H9 (cell line): ENCODE data around the gene SPTSSA. TPM values are rescaled to one million over a fixed set of nuclear protein-coding genes. Genes with fewer than 3 reads are reported as not detected.
A peak's percentile ranks its signal among the peaks of the same experiment; 100 is the strongest.

Experiments
- DNase-seq: peaks from one replicate; pipeline ENCODE4 v3.0.0-alpha.2; 2017
- H2AFZ ChIP-seq: one replicate; pipeline ENCODE4 v1.6.1; 2013; ENCODE audit warnings: mild to moderate bottlenecking, low read length, control low read depth, moderate library complexity
- H2AK5ac ChIP-seq: 2 replicates; pipeline ENCODE4 v1.6.1; 2013; ENCODE audit warnings: low read length, control low read depth, mixed read lengths; ENCODE audit not compliant: insufficient read length
- H2BK120ac ChIP-seq: one replicate; pipeline ENCODE4 v1.6.1; 2013; ENCODE audit warnings: low read depth, mild to moderate bottlenecking, low read length, control low read depth, inconsistent platforms; ENCODE audit not compliant: poor library complexity, severe bottlenecking
- H2BK12ac ChIP-seq: 2 replicates; pipeline ENCODE4 v1.6.1; 2013; ENCODE audit warnings: low read length, control low read depth, mixed read lengths, low read depth; ENCODE audit not compliant: insufficient read length
- H2BK15ac ChIP-seq: 2 replicates; pipeline ENCODE4 v1.6.1; 2013; ENCODE audit warnings: low read depth, low read length, control low read depth
- H2BK20ac ChIP-seq: one replicate; pipeline ENCODE4 v1.6.1; 2013; ENCODE audit warnings: low read depth, mild to moderate bottlenecking, low read length, control low read depth, inconsistent platforms; ENCODE audit not compliant: poor library complexity, severe bottlenecking
- H2BK5ac ChIP-seq: 2 replicates; pipeline ENCODE4 v1.6.1; 2013; ENCODE audit warnings: low read length, control low read depth, mixed read lengths; ENCODE audit not compliant: insufficient read length
- H3K14ac ChIP-seq: 2 replicates; pipeline ENCODE4 v1.6.1; 2013; ENCODE audit warnings: low read length, control low read depth; ENCODE audit not compliant: insufficient read depth
- H3K18ac ChIP-seq: 2 replicates; pipeline ENCODE4 v1.6.1; 2013; ENCODE audit warnings: low read depth, mild to moderate bottlenecking, mixed read lengths, low read length, control low read depth; ENCODE audit not compliant: insufficient read length
- H3K23ac ChIP-seq: 2 replicates; pipeline ENCODE4 v1.6.1; 2013; ENCODE audit warnings: low read length, control low read depth, mixed read lengths, low read depth; ENCODE audit not compliant: insufficient read length
- H3K23me2 ChIP-seq: 2 replicates; pipeline ENCODE4 v1.6.1; 2013; ENCODE audit warnings: low read depth, mild to moderate bottlenecking, mixed read lengths, low read length, control low read depth; ENCODE audit not compliant: insufficient read length, poor library complexity, severe bottlenecking
- H3K27ac ChIP-seq: 2 replicates; pipeline ENCODE4 v1.5.1; 2013; ENCODE audit warnings: low read length, control low read depth, mixed read lengths, low read depth; ENCODE audit not compliant: insufficient read length
- H3K27me3 ChIP-seq: 2 replicates; pipeline ENCODE4 v1.6.1; 2013; ENCODE audit warnings: low read length, control low read depth, inconsistent platforms; ENCODE audit not compliant: insufficient read depth
- H3K4ac ChIP-seq: 2 replicates; pipeline ENCODE4 v1.6.1; 2013; ENCODE audit warnings: low read depth, mild to moderate bottlenecking, control low read depth, inconsistent platforms, low read length, moderate library complexity
- H3K4me1 ChIP-seq: 2 replicates; pipeline ENCODE4 v1.6.1; 2013; ENCODE audit warnings: low read length, control low read depth, inconsistent platforms; ENCODE audit not compliant: insufficient read depth
- H3K4me2 ChIP-seq: 2 replicates; pipeline ENCODE4 v1.6.1; 2013; ENCODE audit warnings: low read length, control low read depth, mixed read lengths; ENCODE audit not compliant: insufficient read length, insufficient read depth
- H3K56ac ChIP-seq: 2 replicates; pipeline ENCODE4 v1.6.1; 2013; ENCODE audit warnings: low read depth, mild to moderate bottlenecking, mixed read lengths, low read length, control low read depth; ENCODE audit not compliant: insufficient read length
- H3K79me1 ChIP-seq: 2 replicates; pipeline ENCODE4 v1.6.1; 2013; ENCODE audit warnings: low read depth, mild to moderate bottlenecking, moderate library complexity, low read length, control low read depth, inconsistent platforms; ENCODE audit not compliant: insufficient read depth, poor library complexity, severe bottlenecking
- H3K79me2 ChIP-seq: 2 replicates; pipeline ENCODE4 v1.6.1; 2013; ENCODE audit warnings: low read length, control low read depth, inconsistent platforms; ENCODE audit not compliant: insufficient read depth
- H3K9ac ChIP-seq: 2 replicates; pipeline ENCODE4 v1.6.1; 2013; ENCODE audit warnings: low read length, control low read depth, mixed read lengths; ENCODE audit not compliant: insufficient read length; ENCODE audit errors: extremely low read depth
- H3K9me3 ChIP-seq: one replicate; pipeline ENCODE4 v1.6.1; 2013; ENCODE audit warnings: low read depth, low read length, inconsistent platforms; ENCODE audit not compliant: control insufficient read depth
- H3T11ph ChIP-seq: one replicate; pipeline ENCODE4 v1.6.1; 2013; ENCODE audit warnings: mild to moderate bottlenecking, low read length, control low read depth, inconsistent platforms
- H4K20me1 ChIP-seq: one replicate; pipeline ENCODE4 v1.6.1; 2013; ENCODE audit not compliant: control insufficient read depth, insufficient read length, insufficient read depth
- H4K5ac ChIP-seq: 2 replicates; pipeline ENCODE4 v1.6.1; 2013; ENCODE audit warnings: low read depth, mild to moderate bottlenecking, mixed read lengths, low read length, control low read depth; ENCODE audit not compliant: insufficient read length
- H4K8ac ChIP-seq: replicated peaks from 2 replicates; pipeline ENCODE4 v1.6.1; 2013; ENCODE audit warnings: low read length, control low read depth, mixed read lengths, low read depth; ENCODE audit not compliant: insufficient read length
- H4K91ac ChIP-seq: 2 replicates; pipeline ENCODE4 v1.6.1; 2013; ENCODE audit warnings: low read depth, mild to moderate bottlenecking, moderate library complexity, mixed read lengths, low read length, control low read depth; ENCODE audit not compliant: insufficient read length
- H3K27ac Mint-ChIP-seq, 3 experiments: 2 replicates in 2 of 3; 3 replicates in 1 of 3; pipeline ENCODE4 v1.8.0; 2020 to 2021; ENCODE audit warnings: mixed read lengths in 3 of 3, mild to moderate bottlenecking in 1 of 3, moderate library complexity in 1 of 3
- H3K27me3 Mint-ChIP-seq: 2 replicates; pipeline ENCODE4 v1.8.0; 2021; ENCODE audit warnings: low read depth, mild to moderate bottlenecking, moderate library complexity, mixed read lengths
- H3K36me3 Mint-ChIP-seq, 3 experiments: 2 replicates in 2 of 3; 3 replicates in 1 of 3; pipeline ENCODE4 v1.8.0; 2020 to 2021; ENCODE audit warnings: low read depth in 3 of 3, mixed read lengths in 3 of 3; ENCODE audit not compliant: insufficient read depth in 1 of 3
- H3K4me1 Mint-ChIP-seq, 2 experiments: 2 replicates each; pipeline ENCODE4 v1.8.0; 2020; ENCODE audit warnings: mixed read lengths in 2 of 2
- H3K4me3 Mint-ChIP-seq, 2 experiments: 2 replicates in 1 of 2; 3 replicates in 1 of 2; pipeline ENCODE4 v1.8.0; 2020 to 2021; ENCODE audit warnings: mild to moderate bottlenecking in 2 of 2, mixed read lengths in 2 of 2, moderate library complexity in 1 of 2
- H3K9me3 Mint-ChIP-seq, 2 experiments: 2 replicates in 1 of 2; 3 replicates in 1 of 2; pipeline ENCODE4 v1.8.0; 2020; ENCODE audit warnings: mild to moderate bottlenecking in 2 of 2, mixed read lengths in 2 of 2, moderate library complexity in 1 of 2
- WGBS: extraction: QIAGEN DNeasy Blood & Tissue Kit; methylation state at CpG from one replicate; pipeline ENCODE4 v1.1.7; 2013; ENCODE audit warnings: missing lambda C conversion rate, low lambda C conversion rate, mixed read lengths; ENCODE audit not compliant: insufficient read length; ENCODE audit errors: extremely low coverage; 5-methylcytosine and 5-hydroxymethylcytosine counted together
- total RNA-seq: library from RNA; stranded (reverse); gene quantifications from 2 replicates; pipeline ENCODE4 v1.2.1, GENCODE V29; 2021
- TF ChIP-seq, protein P1 (sequence below): fragments of 200-600 bp; sonication (generic); conservative IDR thresholded peaks from 3 replicates; pipeline ENCODE4 v1.8.0; 2021; ENCODE audit warnings: antibody characterized with exemption, mild to moderate bottlenecking

The SPTSSA gene
- total RNA-seq, 1 experiment from 2014 or later: 23.3 TPM

DNA sequence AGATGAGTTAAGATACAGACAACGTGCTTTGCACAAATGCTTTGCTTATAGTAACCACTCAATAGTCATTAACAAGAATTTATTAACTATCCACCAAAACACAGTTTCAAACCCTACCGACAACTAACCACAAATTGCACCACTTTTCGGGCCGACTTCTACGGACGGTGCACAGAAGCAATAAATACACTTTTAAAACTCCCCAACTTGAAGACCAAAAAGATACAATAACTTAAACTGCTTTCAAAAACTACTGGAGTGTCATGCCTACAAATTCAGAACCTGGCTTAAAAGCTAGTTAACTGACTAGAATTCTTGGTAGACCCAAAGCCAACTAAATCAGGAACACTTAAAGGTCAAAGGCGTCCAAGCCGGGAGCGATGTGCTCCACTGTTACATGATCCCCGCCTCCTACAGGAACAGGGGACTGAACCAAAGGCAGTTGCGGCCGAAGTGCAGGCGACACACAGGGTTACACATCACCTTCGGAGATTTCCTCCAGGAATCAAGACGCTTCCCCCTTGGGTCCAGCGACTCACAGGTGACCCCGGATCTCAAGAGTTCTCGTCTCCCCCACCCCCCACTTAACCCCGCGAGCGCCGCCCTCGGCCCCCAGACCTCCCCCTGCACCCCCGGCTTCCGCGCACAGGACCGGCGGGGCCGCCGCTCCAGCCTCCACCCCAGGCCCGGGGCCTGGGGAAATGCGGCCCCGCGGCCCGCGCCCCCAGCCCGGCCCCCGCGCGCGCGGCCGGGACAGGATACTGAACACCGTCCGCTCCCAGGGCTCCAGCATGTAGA lies 507 bp downstream of the SPTSSA start:
- peaks cover 18 to 20% of the 10 kb centered on the region in 2 experiments for H3K4me1 Mint-ChIP-seq
- peaks cover 6% of the 10 kb centered on the region for H3K4me1 ChIP-seq
- WGBS: 100% methylated on average over 1 of the region's 45 CpGs
- peaks cover 8% of the 10 kb centered on the region for H3K23me2 ChIP-seq
- H4K20me1 ChIP-seq: no peaks in the 10 kb centered on the region
- no peak overlapping the region for H4K5ac ChIP-seq
- H3K36me3 Mint-ChIP-seq: peaks cover 2 to 4% (median 4%) of the 10 kb centered on the region in 3 experiments; a peak in 4 of 7 replicates
- H3K27me3 ChIP-seq: no peaks in the 10 kb centered on the region
- peaks cover 15% of the 10 kb centered on the region; the same call in 1 of the 2 replicates for H3K79me2 ChIP-seq
- H2BK15ac ChIP-seq: no peak overlapping the region
- H2BK5ac ChIP-seq: no peak overlapping the region
- no peak overlapping the region for H2BK120ac ChIP-seq
- peaks cover 4% of the 10 kb centered on the region for H3K79me1 ChIP-seq
- peak overlapping the region; percentile 4 for H3K27ac ChIP-seq
- H3K27me3 Mint-ChIP-seq: no peaks in the 10 kb centered on the region
- peak overlapping the region; percentile 92 for H3K14ac ChIP-seq
- no peak overlapping the region for H3K4ac ChIP-seq
- peak; percentile 68 for DNase-seq
- H3K23ac ChIP-seq: no peak overlapping the region
- peak overlapping the region; percentile 81 to 90 for H3K4me3 Mint-ChIP-seq
- peak overlapping the region; percentile 79 for H3K9ac ChIP-seq
- H2AK5ac ChIP-seq: no peak overlapping the region
- H3K9me3 Mint-ChIP-seq: no peaks in the 10 kb centered on the region
- peak overlapping the region; percentile 93 to 98 (median 97); a peak in 6 of 7 replicates for H3K27ac Mint-ChIP-seq
- H2BK20ac ChIP-seq: no peak overlapping the region
- no peak overlapping the region for H2AFZ ChIP-seq
- no peak overlapping the region for H4K8ac ChIP-seq
- H2BK12ac ChIP-seq: no peak overlapping the region
- no peaks in the 10 kb centered on the region for H3K9me3 ChIP-seq
- no peak overlapping the region for H3T11ph ChIP-seq
- peak overlapping the region; percentile 89 for H3K18ac ChIP-seq
- H3K4me2 ChIP-seq: peak overlapping the region; percentile 86
- no peak overlapping the region for H4K91ac ChIP-seq
- H3K56ac ChIP-seq: no peak overlapping the region
- TF ChIP-seq, protein P1, sequence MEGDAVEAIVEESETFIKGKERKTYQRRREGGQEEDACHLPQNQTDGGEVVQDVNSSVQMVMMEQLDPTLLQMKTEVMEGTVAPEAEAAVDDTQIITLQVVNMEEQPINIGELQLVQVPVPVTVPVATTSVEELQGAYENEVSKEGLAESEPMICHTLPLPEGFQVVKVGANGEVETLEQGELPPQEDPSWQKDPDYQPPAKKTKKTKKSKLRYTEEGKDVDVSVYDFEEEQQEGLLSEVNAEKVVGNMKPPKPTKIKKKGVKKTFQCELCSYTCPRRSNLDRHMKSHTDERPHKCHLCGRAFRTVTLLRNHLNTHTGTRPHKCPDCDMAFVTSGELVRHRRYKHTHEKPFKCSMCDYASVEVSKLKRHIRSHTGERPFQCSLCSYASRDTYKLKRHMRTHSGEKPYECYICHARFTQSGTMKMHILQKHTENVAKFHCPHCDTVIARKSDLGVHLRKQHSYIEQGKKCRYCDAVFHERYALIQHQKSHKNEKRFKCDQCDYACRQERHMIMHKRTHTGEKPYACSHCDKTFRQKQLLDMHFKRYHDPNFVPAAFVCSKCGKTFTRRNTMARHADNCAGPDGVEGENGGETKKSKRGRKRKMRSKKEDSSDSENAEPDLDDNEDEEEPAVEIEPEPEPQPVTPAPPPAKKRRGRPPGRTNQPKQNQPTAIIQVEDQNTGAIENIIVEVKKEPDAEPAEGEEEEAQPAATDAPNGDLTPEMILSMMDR: no peak
